HepG2 (cell line): Measurements from ENCODE around the gene NFKBIA. TPM values are rescaled to one million over a fixed set of nuclear protein-coding genes. Genes with fewer than 3 reads are reported as not detected.

Source experiments
- AKAP8 ChIP-seq: sonication (generic); formaldehyde crosslinking; IDR thresholded peaks from 2 replicates; pipeline ENCODE4 v1.5.1; 2020; ENCODE audit warnings: mild to moderate bottlenecking, missing genetic modification reagents
- CC2D1A ChIP-seq: sonication (generic); formaldehyde crosslinking; IDR thresholded peaks from 2 replicates; pipeline ENCODE4 v1.8.1; 2023; ENCODE audit warnings: mild to moderate bottlenecking, missing genetic modification reagents
- CEBPG ChIP-seq: IDR thresholded peaks from 2 replicates; pipeline ENCODE4 v1.6.1; 2016
- KLF15 ChIP-seq: sonication (generic); formaldehyde crosslinking; IDR thresholded peaks from 2 replicates; pipeline ENCODE4 v1.8.1; 2023; ENCODE audit warnings: borderline replicate concordance, mild to moderate bottlenecking, inconsistent platforms, missing genetic modification reagents, mixed read lengths
- MAZ ChIP-seq, 2 experiments: sonication (generic) in 1 of 2; formaldehyde crosslinking in 1 of 2; IDR thresholded peaks; 2 replicates each; pipeline versions ENCODE4 v1.5.0 to v1.6.1; 2012 to 2020; ENCODE audit warnings: low read depth in 2 of 2, mild to moderate bottlenecking in 2 of 2, borderline replicate concordance in 1 of 2, improper control_type of control experiment in 1 of 2, low read length in 1 of 2, missing genetic modification reagents in 1 of 2, moderate library complexity in 1 of 2
- MYC ChIP-seq: sonication (generic); formaldehyde crosslinking; IDR thresholded peaks from 2 replicates; pipeline ENCODE4 v1.9.0; 2021; ENCODE audit warnings: missing genetic modification reagents, borderline replicate concordance
- PCBP2 ChIP-seq: fragments of 200-400 bp; formaldehyde crosslinking; optimal IDR thresholded peaks from 2 replicates; pipeline ENCODE3; 2018; ENCODE audit warnings: low read length, low read depth; ENCODE audit not compliant: poor library complexity, severe bottlenecking
- SCMH1 ChIP-seq: sonication (generic); formaldehyde crosslinking; IDR thresholded peaks from 2 replicates; pipeline ENCODE4 v1.9.0; 2021; ENCODE audit warnings: missing genetic modification reagents, mild to moderate bottlenecking, borderline replicate concordance
- TOE1 ChIP-seq: sonication (generic); formaldehyde crosslinking; IDR thresholded peaks from 2 replicates; pipeline ENCODE4 v1.4.0; 2020; ENCODE audit warnings: mild to moderate bottlenecking, missing genetic modification reagents
- ZKSCAN5 ChIP-seq: sonication (generic); formaldehyde crosslinking; IDR thresholded peaks from 2 replicates; pipeline ENCODE4 v1.5.1; 2020; ENCODE audit warnings: mild to moderate bottlenecking, missing genetic modification reagents
- ZNF17 ChIP-seq: sonication (generic); formaldehyde crosslinking; IDR thresholded peaks from 2 replicates; pipeline ENCODE4 v1.5.0; 2020; ENCODE audit warnings: mild to moderate bottlenecking, missing genetic modification reagents
- ZNF296 ChIP-seq: sonication (generic); formaldehyde crosslinking; conservative IDR thresholded peaks from 2 replicates; pipeline ENCODE4 v1.5.0; 2020; ENCODE audit warnings: mild to moderate bottlenecking, missing genetic modification reagents
- ZNF879 ChIP-seq: sonication (generic); formaldehyde crosslinking; IDR thresholded peaks from 2 replicates; pipeline ENCODE4 v1.8.1; 2023; ENCODE audit warnings: missing genetic modification reagents
- polyA plus RNA-seq, 8 experiments: library from polyadenylated mRNA; depleted of rRNA in 3 of 8; stranded (reverse) in 7 of 8; unstranded in 1 of 8; fragments of >200 nt; fragmentation: Illumina TruSeq in 4 of 8; extraction: Trizol in 4 of 8; gene quantifications; 2 replicates each; pipeline versions ENCODE4 v1.2.1 to v1.2.3, GENCODE V29; 2011 to 2016; ENCODE audit warnings: low read depth in 4 of 8, missing spikeins in 1 of 8, mixed read lengths in 1 of 8; ENCODE audit not compliant: insufficient read depth in 1 of 8
- total RNA-seq, 5 experiments: library from RNA; depleted of rRNA; stranded (reverse); fragments of >200 nt; fragmentation: Illumina TruSeq; extraction: Trizol; gene quantifications; 2 replicates each; pipeline ENCODE4 v1.2.3, GENCODE V29; 2016; ENCODE audit warnings: low read depth in 1 of 5
- TF ChIP-seq, protein P1 (sequence below): sonication (generic); formaldehyde crosslinking; IDR thresholded peaks from 2 replicates; pipeline ENCODE4 v1.4.0; 2020; ENCODE audit warnings: missing genetic modification reagents, borderline replicate concordance
- TF ChIP-seq, protein P2 (sequence below): sonication (generic); formaldehyde crosslinking; IDR thresholded peaks from 2 replicates; pipeline ENCODE4 v1.4.0; 2020; ENCODE audit warnings: mild to moderate bottlenecking, missing genetic modification reagents
- TF ChIP-seq, protein P3 (sequence below): sonication (generic); formaldehyde crosslinking; IDR thresholded peaks from one replicate; pipeline ENCODE4 v1.5.1; 2020; ENCODE audit warnings: mild to moderate bottlenecking, missing genetic modification reagents; ENCODE audit errors: not compliant biosample characterization

NFKBIA gene
- total and polyA plus RNA-seq, 2 of the 13 experiments (the other 11 are each of a cell fraction or from before 2014, with no cell fraction given) = 197 to 319 TPM

DNA sequence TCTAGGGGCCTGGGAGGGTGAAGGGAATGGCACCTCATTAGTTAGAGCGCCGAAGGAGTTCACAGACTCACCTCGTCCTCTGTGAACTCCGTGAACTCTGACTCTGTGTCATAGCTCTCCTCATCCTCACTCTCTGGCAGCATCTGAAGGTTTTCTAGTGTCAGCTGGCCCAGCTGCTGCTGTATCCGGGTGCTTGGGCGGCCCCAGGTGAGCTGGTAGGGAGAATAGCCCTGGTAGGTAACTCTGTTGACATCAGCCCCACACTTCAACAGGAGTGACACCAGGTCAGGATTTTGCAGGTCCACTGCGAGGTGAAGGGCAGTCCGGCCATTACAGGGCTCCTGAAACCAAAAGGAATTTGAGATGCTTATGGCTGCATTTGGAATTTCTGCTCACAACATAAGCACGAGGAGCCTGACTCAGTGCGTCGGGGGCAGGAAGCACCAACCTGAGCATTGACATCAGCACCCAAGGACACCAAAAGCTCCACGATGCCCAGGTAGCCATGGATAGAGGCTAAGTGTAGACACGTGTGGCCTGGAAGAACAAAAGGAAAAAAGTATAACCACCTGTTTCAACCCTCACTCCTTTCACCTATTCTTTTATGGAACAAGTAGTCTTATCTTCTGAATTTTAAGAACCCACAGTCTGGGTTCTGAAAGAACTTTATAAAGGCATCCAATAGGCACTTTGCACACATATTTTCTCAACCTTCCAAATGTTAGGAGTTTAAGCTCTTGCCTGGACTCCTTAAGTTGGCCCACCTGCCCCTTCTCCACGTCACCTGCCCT, 2.0 kb downstream of the NFKBIA start (continued):
- TF ChIP-seq, protein P1, sequence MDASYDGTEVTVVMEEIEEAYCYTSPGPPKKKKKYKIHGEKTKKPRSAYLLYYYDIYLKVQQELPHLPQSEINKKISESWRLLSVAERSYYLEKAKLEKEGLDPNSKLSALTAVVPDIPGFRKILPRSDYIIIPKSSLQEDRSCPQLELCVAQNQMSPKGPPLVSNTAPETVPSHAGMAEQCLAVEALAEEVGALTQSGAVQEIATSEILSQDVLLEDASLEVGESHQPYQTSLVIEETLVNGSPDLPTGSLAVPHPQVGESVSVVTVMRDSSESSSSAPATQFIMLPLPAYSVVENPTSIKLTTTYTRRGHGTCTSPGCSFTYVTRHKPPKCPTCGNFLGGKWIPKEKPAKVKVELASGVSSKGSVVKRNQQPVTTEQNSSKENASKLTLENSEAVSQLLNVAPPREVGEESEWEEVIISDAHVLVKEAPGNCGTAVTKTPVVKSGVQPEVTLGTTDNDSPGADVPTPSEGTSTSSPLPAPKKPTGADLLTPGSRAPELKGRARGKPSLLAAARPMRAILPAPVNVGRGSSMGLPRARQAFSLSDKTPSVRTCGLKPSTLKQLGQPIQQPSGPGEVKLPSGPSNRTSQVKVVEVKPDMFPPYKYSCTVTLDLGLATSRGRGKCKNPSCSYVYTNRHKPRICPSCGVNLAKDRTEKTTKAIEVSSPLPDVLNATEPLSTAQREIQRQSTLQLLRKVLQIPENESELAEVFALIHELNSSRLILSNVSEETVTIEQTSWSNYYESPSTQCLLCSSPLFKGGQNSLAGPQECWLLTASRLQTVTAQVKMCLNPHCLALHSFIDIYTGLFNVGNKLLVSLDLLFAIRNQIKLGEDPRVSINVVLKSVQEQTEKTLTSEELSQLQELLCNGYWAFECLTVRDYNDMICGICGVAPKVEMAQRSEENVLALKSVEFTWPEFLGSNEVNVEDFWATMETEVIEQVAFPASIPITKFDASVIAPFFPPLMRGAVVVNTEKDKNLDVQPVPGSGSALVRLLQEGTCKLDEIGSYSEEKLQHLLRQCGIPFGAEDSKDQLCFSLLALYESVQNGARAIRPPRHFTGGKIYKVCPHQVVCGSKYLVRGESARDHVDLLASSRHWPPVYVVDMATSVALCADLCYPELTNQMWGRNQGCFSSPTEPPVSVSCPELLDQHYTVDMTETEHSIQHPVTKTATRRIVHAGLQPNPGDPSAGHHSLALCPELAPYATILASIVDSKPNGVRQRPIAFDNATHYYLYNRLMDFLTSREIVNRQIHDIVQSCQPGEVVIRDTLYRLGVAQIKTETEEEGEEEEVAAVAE (CRISPR knock-in tag) = no peak
- TF ChIP-seq KLF15 (CRISPR knock-in tag) (no peak), CC2D1A (CRISPR knock-in tag) (no peak), ZNF17 (no peak), ZKSCAN5 (CRISPR knock-in tag) (no peak), SCMH1 (CRISPR knock-in tag) (no peak), ZNF879 (CRISPR knock-in tag) (peak; percentile 85; the same call in 1 of the 2 replicates), TOE1 (CRISPR knock-in tag) (no peak), CEBPG (CRISPR knock-in tag) (no peak), ZNF296 (CRISPR knock-in tag) (no peak), PCBP2 (no peak), MYC (CRISPR knock-in tag) (no peak), MAZ (IDR thresholded peaks at IDR 0.05; ENCODE audit: borderline replicate concordance, low read depth, low read length) (no peak), MAZ (CRISPR knock-in tag; IDR thresholded peaks at IDR 0.05; ENCODE audit: low read depth) (no peak), AKAP8 (CRISPR knock-in tag) (no peak)
- TF ChIP-seq, protein P2, sequence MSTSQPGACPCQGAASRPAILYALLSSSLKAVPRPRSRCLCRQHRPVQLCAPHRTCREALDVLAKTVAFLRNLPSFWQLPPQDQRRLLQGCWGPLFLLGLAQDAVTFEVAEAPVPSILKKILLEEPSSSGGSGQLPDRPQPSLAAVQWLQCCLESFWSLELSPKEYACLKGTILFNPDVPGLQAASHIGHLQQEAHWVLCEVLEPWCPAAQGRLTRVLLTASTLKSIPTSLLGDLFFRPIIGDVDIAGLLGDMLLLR (CRISPR knock-in tag) = no peak
- TF ChIP-seq, protein P3, sequence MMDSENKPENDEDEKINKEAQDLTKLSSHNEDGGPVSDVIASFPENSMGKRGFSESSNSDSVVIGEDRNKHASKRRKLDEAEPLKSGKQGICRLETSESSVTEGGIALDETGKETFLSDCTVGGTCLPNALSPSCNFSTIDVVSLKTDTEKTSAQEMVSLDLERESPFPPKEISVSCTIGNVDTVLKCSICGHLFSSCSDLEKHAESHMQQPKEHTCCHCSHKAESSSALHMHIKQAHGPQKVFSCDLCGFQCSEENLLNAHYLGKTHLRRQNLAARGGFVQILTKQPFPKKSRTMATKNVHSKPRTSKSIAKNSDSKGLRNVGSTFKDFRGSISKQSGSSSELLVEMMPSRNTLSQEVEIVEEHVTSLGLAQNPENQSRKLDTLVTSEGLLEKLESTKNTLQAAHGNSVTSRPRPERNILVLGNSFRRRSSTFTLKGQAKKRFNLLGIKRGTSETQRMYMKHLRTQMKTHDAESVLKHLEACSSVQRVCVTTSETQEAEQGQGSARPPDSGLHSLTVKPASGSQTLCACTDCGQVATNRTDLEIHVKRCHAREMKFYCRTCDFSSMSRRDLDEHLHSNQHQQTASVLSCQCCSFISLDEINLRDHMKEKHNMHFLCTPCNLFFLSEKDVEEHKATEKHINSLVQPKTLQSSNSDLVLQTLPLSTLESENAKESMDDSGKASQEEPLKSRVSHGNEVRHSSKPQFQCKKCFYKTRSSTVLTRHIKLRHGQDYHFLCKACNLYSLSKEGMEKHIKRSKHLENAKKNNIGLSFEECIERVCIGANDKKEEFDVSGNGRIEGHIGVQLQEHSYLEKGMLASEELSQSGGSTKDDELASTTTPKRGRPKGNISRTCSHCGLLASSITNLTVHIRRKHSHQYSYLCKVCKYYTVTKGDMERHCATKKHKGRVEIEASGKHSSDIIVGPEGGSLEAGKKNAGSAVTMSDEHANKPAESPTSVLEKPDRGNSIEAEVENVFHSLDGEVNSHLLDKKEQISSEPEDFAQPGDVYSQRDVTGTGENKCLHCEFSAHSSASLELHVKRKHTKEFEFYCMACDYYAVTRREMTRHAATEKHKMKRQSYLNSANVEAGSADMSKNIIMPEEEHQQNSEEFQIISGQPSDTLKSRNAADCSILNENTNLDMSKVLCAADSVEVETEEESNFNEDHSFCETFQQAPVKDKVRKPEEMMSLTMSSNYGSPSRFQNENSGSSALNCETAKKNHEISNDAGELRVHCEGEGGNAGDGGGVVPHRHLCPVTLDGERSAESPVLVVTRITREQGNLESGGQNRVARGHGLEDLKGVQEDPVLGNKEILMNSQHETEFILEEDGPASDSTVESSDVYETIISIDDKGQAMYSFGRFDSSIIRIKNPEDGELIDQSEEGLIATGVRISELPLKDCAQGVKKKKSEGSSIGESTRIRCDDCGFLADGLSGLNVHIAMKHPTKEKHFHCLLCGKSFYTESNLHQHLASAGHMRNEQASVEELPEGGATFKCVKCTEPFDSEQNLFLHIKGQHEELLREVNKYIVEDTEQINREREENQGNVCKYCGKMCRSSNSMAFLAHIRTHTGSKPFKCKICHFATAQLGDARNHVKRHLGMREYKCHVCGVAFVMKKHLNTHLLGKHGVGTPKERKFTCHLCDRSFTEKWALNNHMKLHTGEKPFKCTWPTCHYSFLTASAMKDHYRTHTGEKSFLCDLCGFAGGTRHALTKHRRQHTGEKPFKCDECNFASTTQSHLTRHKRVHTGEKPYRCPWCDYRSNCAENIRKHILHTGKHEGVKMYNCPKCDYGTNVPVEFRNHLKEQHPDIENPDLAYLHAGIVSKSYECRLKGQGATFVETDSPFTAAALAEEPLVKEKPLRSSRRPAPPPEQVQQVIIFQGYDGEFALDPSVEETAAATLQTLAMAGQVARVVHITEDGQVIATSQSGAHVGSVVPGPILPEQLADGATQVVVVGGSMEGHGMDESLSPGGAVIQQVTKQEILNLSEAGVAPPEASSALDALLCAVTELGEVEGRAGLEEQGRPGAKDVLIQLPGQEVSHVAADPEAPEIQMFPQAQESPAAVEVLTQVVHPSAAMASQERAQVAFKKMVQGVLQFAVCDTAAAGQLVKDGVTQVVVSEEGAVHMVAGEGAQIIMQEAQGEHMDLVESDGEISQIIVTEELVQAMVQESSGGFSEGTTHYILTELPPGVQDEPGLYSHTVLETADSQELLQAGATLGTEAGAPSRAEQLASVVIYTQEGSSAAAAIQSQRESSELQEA (CRISPR knock-in tag) = no peak
